Measurements from ENCODE around the gene MYRFL. TPM values are rescaled to one million over a fixed set of nuclear protein-coding genes. Genes with fewer than 3 reads are reported as not detected.

MYRFL gene
- polyA plus RNA-seq, 3 donors, result 1.6 to 4.9 (median 3.2) TPM

GRCh38 chr12:69998922-69999321, 173.9 kb downstream of the MYRFL start:
- no peak for DNase-seq (ENCODE audit: extremely low read depth in 1 of 11, low read depth in 9 of 11, low spot score in 4 of 11)

DNA sequence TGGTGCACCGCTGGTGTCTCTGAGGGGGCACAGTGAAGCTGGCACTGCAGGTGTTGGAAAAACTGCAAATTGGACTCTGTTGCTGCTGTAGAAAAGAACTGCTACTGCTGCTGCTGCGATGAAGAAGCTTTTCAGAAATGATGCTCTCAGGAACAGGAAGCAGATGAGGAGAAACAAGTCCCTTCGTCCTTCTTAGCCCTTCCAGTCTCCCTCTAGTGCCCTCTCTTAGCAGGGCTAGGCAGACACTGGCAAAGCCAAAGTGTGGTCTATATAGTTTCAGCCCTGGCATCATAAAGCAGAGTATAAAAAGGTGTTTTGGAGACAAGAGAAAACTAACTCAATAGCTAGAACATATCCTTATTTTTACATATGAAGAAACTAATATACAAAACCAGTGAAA, 174.5 kb downstream of the MYRFL start:
- no peak for DNase-seq (ENCODE audit: extremely low read depth in 1 of 11, low read depth in 9 of 11, low spot score in 4 of 11)

- DNase-seq (ENCODE audit: extremely low read depth in 1 of 11, low read depth in 9 of 11, low spot score in 4 of 11), result no peak
Observed at GRCh38 chr12:70002097-70002911, 177.3 kb downstream of the MYRFL start.

- DNase-seq (ENCODE audit: extremely low read depth in 1 of 11, low read depth in 9 of 11, low spot score in 4 of 11), result no peak
Observed at GRCh38 chr12:70002912-70003255, 177.9 kb downstream of the MYRFL start.

- no peak for DNase-seq (ENCODE audit: extremely low read depth in 1 of 11, low read depth in 9 of 11, low spot score in 4 of 11)
Observed at GRCh38 chr12:70005864-70006618, 181.0 kb downstream of the MYRFL start.

- no peak for DNase-seq (ENCODE audit: extremely low read depth in 1 of 11, low read depth in 9 of 11, low spot score in 4 of 11)
Observed at GRCh38 chr12:70006619-70006973, 181.6 kb downstream of the MYRFL start.

- DNase-seq (ENCODE audit: extremely low read depth in 1 of 11, low read depth in 9 of 11, low spot score in 4 of 11), result no peak
Observed at GRCh38 chr12:70007687-70008086, 182.7 kb downstream of the MYRFL start.

Other genes with a start within 250 kb of the MYRFL start
- gene CCT2, start 239.8 kb upstream of the MYRFL start, polyA plus RNA-seq (ENCODE audit: insufficient read length in 3 of 3), result 100 to 1,000 TPM; 238 to 277 (median 251) TPM
- gene LRRC10, start 214.3 kb upstream of the MYRFL start, polyA plus RNA-seq (ENCODE audit: insufficient read length in 3 of 3), result not detected
- gene BEST3, start 125.9 kb upstream of the MYRFL start, polyA plus RNA-seq (ENCODE audit: insufficient read length in 3 of 3), result under 1 TPM; 0.20 to 0.36 (median 0.30) TPM
- 10 to 100 TPM; 58.6 to 89.6 (median 66.4) TPM for gene RAB3IP, start 86.4 kb upstream of the MYRFL start, polyA plus RNA-seq (ENCODE audit: insufficient read length in 3 of 3)

All from renal cortex interstitium (tissue), 11 donors.